ENCODE measurements around the gene KRT85.
"Not testable (repeated sequence)": the region's sequence is repeated elsewhere in the genome, so short reads cannot be mapped to it uniquely, and the experiment has no call there.

The KRT85 gene

DNA sequence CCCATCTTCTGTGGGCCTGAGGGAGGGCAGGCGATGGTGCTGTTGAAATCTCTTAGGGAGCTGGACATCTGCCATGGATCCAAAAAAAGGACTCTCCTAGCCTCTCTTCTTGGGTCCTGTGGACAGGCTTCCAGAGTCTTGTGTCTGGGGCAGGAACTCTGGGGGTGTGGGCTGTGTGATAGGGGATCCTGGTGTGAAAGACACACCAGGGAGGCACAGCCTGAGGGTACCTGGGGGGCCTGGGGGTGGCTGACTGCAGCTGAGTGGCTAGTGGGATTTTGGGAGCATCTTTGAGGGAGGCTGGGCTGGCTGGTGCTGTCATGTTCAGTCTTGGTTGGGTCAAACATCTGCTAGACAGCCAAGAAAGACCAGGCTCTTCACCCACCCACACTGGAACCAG lies 44.3 kb downstream of the KRT85 start:
- no peak for DNase-seq

DNA sequence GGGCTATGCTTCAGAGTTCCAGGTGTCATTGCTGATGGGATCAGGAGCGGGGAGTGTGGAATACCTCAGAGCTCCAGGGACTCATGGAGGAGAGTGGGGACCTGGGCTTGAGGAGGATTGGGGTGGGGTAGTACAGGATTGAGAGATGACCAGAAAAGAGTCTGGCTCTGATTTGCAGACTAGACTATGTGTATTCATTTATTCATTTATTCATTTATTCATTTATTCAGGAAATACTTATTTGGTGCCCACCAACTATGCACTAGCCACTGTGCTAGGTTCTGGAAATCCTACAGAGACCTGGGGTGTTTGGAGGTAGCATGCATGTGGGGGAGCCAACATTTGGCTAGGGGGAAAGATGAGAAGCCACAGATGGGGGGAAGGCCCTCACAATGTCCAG lies 45.2 kb downstream of the KRT85 start:
- no peak for DNase-seq

DNA sequence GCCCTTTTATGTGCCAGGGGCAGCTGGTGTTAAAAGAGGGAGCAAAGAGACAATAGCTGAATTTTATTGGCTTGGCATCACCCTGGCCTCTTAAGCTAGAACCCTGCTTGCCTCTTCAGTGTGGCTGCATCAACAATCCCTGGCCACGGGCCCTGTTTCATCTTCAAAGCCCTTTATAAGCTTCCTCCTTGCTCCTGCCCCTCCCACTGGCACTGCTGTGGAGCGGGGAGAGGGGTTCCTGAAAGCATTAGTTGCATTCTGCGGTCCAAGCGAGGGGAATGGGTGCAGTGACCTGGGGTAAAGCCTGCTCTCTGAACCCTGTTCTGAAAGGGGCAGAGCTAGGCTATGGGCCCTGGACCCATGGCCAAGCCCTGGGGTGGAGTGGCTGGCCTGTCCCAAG lies 45.9 kb downstream of the KRT85 start:
- DNase-seq = no peak

DNA sequence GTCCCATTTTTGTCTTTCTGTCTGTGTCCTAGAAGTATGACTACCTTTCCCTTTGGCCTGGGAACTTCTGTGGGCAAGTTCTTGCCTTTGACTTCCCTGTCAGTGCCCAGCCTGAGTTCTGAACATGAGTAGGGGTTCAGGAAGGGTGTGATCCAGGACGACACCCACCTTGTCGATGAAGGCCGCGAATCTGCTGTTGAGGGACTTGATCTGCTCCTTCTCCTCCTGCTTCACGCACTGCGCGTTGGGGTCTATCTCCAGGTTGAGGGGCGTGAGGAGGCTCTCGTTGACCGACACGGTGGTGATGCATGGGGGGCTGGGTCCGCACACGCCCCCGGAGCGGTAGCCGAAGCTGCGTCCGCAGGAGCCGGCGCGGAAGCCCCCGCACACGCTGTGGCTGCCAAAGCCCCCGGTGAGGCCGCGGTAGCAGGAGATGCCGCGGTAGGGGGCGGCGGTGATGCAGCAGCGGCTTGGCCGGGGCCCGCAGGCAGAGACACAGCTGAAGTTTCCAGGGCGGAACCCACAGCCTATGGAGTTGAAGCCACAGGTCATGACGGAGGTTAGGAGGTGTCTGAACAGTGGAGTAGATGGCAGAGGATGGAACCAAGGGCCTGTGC lies 46.4 kb downstream of the KRT85 start, which contains the start of gene KRT83:
Gene KRT83, minus strand, starts transcription at position 615 of the 617 bp plus-strand sequence. Its CDS starts 63 bp downstream, at position 552.
- no peak for DNase-seq

DNA sequence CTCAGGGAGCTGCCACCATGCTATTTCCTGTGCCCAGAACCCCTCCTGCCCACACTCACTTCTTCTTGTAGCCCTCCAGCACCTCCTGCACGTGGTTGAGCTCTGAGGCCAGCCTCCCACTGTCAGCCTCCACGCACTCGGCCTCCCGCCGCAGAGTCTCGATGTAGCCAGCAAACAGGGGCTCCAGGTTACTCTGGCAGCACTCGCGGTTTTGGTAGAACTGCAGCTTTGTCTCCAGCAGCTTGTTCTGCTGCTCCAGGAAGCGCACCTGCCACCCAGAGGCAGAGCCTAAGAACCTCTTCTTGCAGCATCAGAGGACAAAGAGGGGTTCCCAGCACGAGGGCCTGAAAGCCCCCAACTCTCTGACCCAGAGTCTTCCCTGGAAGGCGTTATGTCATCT lies 48.2 kb downstream of the KRT85 start:
- no peak for DNase-seq

DNA sequence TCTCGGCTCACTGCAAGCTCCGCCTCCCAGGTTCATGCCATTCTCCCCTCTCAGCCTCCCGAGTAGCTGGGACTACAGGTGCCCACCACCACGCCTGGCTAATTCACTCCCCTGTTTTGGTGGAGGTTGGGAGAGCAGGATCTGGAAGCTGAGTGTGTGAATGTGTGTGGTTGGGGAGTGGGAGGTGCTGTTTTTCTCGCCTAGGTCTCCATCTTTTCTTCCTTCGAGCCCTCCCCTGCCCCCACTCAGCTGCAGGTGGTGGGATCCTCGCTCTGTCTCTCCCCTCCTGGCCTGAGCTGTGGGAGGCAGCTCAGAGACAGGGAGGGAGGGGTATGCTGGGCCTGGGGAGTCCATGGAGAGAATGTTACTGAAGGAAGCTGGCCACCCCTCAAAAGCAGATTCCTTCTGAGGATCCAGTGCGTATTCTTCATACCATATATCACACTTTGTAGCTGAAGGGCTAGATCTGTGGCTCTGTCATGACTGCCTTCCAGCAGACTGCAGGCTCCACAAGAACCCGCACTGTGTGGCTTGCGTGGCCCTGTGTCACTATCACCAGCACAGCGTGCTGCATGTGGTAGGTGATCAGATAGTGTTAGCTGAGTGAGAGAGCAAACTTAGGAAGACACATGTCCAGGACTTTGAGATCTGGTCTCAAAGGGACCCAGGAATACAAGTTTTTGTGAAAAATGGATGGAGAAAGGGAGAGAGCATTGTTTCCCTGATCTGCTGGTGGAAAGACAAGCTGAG lies 48.9 kb downstream of the KRT85 start:
- DNase-seq = no peak

DNA sequence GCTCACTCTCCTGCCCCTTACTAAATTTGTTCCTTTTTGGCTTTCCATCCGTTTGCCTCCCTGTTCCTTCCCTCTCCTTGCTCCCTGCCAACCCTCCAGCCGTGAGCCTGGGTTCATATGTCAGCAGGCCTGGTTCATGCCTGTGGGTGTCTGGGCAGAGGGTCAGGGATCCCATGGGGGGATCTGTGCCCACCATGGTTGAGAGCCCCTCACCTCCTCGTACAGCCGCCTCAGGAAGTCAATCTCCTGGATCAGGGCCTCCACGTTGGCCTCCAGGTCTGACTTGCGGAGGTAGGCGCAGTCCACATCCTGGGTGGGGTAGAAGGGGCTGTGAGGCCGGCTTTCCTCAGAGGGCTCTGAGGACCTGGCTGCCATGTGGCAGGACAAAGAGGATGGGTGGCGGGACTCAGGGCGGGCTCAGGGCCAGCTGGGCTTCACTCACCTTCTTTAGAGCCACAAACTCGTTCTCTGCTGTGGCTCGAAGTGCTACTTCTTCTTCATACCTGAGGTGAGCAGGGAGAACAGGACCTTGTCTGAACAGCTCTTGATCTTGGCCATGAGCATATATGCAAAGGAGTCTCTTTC lies 49.7 kb downstream of the KRT85 start:
- no peak for DNase-seq

DNA sequence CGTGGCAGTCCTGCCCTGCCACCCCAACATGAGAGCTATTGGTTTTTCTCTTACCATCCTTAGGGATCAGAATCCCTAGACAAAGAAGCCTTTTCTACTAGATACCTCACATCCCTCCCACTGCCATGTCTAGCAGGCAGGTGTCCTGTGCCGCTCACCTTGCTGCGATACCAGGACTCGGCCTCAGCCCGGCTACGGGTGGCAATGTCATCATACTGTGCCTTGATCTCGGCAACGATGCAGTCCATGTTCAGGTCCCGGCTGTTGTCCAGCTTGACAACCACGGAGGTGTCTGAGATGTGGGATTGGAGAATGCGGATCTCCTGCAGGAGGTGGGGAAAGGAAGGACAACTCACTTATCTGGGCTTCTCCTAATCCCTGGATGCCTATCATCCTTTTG lies 50.6 kb downstream of the KRT85 start:
- no peak for DNase-seq

DNA sequence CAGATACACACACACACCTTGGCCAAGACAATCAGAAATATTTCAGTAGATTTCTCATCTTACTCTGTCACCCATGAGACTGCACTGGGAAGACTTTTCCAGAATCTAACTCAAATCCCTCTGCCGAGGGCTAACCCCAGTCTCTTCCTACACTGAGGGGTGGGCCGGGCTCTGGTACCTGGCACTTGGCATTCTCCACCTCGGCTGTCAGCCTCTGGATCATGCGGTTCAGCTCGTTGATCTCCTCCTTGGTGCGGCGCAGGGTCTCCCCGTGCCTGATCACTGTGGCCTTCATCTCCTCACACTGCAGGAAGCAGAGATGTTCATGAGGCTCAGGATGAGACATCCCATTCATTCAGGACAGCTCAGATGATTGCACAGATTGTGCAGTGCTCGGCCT lies 51.0 kb downstream of the KRT85 start:
- DNase-seq = no peak

DNA sequence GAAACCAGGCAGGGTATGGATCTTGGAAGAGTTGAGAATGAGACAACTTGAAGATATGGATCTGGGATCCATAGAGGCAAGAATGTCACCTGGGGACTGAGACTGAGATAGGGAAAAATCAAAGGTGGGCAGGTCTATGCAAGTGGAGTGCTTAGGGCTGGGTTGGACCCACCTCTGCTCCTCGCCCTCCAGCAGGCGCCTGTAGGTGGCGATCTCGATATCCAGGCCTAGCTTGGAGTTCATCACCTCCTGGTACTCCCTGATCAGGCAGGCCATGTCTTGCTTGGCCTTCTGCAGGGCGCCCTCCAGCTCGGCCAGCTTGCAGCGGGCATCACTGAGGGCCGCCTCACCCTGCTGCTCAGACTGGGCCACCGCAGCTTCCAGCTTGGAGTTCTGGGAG lies 51.6 kb downstream of the KRT85 start:
- not testable (repeated sequence) for DNase-seq

DNA sequence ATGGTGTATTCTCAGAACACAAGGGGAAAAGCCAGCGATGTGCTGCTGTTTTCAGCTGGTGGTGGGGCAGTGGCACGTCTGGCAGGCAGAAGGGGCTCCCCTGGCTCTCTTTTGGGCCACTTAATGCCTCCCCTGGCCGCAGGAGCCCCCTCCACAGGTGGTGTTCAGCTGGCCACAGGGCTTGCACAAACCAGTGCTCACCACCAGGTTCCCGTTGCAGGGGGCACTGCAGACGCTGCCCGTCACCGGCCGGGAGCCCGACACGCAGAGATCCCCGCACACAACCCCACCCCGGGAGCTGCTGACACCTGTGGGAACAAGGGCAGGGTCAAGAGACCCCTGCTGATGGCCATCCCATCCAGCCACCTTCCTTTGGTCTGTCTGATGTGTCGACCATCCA lies 52.8 kb downstream of the KRT85 start:
- no peak for DNase-seq

DNA sequence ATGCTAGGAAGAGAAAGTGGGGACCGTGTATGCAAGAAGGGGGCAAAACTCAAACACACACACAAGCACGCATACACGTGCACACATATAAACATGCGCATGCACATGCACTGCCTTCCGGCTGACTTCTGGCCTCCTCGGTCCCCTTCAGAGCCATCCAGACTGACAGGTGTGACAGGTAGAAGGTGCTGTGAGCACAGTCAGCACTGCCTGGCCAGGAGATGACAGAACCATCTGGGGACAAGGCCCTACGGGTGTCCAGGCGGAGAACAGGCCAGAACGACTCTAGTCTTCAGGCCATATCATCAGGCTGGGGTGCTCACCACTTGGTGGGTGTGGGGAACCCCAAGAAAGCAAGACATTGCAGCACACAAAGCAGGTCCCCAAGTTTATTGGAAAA lies 53.4 kb downstream of the KRT85 start:
- DNase-seq = no peak

DNA sequence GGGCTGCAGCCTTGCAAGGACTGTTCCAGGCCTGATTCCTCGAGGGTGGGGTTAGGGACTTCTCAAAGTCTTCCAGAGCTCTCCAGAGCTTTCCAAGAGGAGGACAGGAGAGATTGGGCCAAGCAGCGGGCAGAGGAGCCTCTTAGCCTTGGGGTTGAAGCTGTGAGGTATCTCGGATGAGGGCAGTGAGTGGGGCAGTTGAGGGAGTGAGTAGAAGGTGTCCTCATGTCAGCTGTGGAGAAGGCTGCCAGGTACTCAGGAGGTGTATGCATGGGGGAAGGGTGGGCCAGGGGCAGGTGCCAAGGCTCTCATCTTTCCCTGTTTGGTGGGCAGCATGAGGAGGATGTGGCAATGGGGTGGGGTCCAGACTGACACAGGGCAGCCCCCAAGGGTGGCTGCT lies 53.8 kb downstream of the KRT85 start:
- no peak for DNase-seq

DNA sequence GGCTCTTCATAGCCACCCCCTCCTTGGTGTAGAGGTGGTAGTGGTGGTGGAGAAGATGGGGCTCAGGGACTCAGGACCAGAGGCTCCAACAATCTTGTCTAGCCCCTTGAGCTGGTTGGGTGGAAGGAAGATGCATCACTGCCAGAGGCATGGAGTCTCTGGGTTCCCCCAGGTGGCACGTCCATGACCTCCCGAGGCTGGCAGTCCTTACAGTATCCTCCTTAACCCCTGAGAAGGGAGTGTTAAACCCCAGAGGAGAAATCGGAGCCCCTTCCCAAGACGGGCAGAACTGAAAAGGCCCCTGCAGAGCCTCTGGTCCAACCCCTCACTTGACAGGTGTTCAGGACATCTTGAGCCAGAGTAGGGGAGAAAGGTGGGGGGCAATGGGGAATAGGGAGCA lies 55.2 kb downstream of the KRT85 start:
- no peak for DNase-seq

DNA sequence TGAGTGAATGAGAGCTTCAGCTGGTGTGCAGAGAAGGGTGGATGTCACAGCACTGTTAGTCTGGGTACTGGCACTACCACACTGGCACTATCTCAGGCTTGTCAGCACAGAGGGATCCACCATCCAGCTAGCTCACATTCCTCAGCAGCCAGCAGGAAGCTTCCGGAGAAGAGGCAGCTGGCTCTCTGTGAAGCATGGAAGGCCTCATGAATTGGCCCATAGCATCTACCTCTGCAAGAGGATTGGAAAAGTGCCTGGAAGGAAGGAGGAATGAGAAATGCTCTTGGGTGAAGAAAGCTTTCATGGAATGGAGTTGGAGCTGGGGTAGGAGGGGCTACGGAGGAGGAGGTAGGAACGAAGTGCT lies 56.0 kb downstream of the KRT85 start:
- DNase-seq = no peak

DNA sequence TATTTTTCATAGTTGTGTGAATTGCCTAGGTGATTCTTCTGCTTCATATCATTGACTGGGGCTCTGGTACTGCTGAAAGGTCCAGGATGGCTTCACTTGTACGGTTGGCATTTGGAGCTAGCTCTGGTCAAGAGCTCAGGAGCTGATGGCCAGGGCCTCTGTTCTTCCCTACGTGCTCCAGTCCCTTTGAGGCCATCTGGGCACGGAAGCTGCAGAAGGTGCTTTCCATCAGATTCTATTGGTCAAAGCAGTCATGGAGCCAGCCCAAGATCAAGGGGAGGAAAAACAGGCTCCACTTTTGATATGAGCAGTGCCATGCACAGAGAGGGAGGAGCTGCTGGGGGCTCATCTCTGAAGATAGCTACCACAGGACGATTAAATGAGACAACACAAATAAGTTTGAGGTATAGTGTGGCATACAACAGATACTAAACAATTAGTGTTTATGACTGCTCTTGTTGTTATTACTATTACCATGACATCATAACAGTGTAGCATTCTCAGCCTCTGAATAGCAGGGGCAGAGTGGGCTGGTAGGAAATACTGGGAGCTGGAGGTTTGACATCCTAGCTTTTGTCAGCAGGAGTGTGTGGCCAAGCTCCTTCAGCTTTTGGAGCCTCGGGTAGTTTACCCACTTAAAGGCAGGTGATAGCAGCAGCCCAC lies 56.5 kb downstream of the KRT85 start:
- DNase-seq = no peak
